Endothelial cell (in vitro differentiated cells): ENCODE measurements around the gene SH3GLB2. TPM values are rescaled to one million over a fixed set of nuclear protein-coding genes. Genes with fewer than 3 reads are reported as not detected.

Experiments used
- DNase-seq: peaks from one replicate; pipeline ENCODE4 v3.0.0; 2021; ENCODE audit warnings: low spot score
- H3K27ac Mint-ChIP-seq: one replicate; pipeline ENCODE4 v1.8.0; 2021; ENCODE audit warnings: mixed read lengths, inconsistent platforms; ENCODE audit not compliant: unreplicated experiment
- H3K27me3 Mint-ChIP-seq: one replicate; pipeline ENCODE4 v1.8.0; 2021; ENCODE audit warnings: mild to moderate bottlenecking, moderate library complexity, mixed read lengths, inconsistent platforms; ENCODE audit not compliant: unreplicated experiment
- H3K36me3 Mint-ChIP-seq: one replicate; pipeline ENCODE4 v1.8.0; 2021; ENCODE audit warnings: mild to moderate bottlenecking, low read depth, mixed read lengths, inconsistent platforms; ENCODE audit not compliant: unreplicated experiment
- H3K4me1 Mint-ChIP-seq: one replicate; pipeline ENCODE4 v1.8.0; 2021; ENCODE audit warnings: mild to moderate bottlenecking, mixed read lengths, inconsistent platforms; ENCODE audit not compliant: unreplicated experiment
- H3K4me3 Mint-ChIP-seq: one replicate; pipeline ENCODE4 v1.8.0; 2021; ENCODE audit warnings: mild to moderate bottlenecking, mixed read lengths, inconsistent platforms; ENCODE audit not compliant: unreplicated experiment
- H3K9me3 Mint-ChIP-seq: one replicate; pipeline ENCODE4 v1.8.0; 2021; ENCODE audit warnings: mixed read lengths, inconsistent platforms; ENCODE audit not compliant: unreplicated experiment
- total RNA-seq: library from RNA; stranded (reverse); fragmentation: NEBNext Ultra II Directional; extraction: Animal tissue kit (Norgen Biotek cat#: 25700); gene quantifications from one replicate; pipeline ENCODE4 v1.2.1, GENCODE V29; 2021; ENCODE audit not compliant: unreplicated experiment
- TF ChIP-seq, protein P1 (sequence below): fragments of 200-600 bp; sonication (generic); IDR thresholded peaks from one replicate; pipeline ENCODE4 v1.5.0; 2021; ENCODE audit warnings: antibody characterized with exemption; ENCODE audit not compliant: unreplicated experiment

Gene SH3GLB2
- total RNA-seq, 1 donor from 2014 or later: 94.3 TPM

DNA sequence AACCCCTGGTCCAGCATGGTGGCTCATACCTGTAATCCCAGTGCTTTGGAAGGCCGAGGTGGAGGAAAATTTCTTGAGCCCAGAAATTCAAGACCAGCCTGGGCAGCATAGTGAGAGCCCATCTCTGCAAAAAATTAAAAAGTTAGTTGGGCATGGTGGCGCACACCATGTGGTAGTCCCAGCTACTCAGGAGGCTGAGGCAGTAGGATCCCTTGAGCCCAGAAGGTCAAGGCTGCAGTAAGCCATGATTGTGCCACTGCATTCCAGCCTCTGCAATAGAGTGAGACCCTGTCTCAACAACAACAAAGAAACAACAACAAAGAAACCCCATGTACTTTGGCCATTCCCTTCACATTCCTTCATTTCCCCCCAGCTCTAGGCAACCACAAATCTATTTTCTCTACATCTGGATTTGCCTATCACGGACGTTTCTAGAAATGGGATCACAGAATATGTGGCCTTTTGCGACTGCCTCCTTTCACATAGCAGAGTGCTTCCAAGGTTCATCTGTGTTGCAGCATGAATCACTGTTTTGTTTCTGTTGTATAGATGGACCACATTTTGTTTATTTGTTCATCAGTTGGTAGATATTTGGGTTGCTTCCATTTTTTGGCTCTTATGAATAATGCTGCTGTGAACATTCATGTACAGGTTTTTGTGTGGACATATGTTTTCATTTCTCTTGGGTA lies 26.2 kb upstream of the SH3GLB2 start:
- H3K36me3 Mint-ChIP-seq: peaks cover 9% of the 10 kb centered on the region
- no peaks in the 10 kb centered on the region for H3K9me3 Mint-ChIP-seq

DNA sequence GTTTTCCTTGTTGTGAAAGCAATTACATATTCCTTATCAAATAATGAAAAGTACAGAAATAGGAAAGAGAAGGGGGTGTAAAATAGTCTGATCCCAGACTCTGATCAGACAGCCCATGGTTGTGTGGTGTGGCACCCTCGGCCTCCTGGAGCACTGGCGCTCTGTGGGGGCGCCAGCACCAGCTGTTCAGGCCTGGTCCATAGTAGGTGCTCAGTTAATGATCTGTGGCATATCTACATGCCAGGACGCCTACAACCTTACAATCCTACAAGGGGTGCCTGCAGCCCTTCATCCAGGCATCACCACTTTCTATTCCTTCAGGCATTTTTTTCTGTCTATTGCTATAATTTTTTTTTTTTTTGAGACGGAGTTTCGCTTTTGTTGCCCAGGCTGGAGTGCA lies 24.9 kb upstream of the SH3GLB2 start:
- peaks cover 9% of the 10 kb centered on the region for H3K36me3 Mint-ChIP-seq
- no peak for DNase-seq
- H3K4me1 Mint-ChIP-seq: no peaks in the 10 kb centered on the region
- H3K27me3 Mint-ChIP-seq: no peaks in the 10 kb centered on the region
- H3K4me3 Mint-ChIP-seq: no peak overlapping the region
- TF ChIP-seq, protein P1, sequence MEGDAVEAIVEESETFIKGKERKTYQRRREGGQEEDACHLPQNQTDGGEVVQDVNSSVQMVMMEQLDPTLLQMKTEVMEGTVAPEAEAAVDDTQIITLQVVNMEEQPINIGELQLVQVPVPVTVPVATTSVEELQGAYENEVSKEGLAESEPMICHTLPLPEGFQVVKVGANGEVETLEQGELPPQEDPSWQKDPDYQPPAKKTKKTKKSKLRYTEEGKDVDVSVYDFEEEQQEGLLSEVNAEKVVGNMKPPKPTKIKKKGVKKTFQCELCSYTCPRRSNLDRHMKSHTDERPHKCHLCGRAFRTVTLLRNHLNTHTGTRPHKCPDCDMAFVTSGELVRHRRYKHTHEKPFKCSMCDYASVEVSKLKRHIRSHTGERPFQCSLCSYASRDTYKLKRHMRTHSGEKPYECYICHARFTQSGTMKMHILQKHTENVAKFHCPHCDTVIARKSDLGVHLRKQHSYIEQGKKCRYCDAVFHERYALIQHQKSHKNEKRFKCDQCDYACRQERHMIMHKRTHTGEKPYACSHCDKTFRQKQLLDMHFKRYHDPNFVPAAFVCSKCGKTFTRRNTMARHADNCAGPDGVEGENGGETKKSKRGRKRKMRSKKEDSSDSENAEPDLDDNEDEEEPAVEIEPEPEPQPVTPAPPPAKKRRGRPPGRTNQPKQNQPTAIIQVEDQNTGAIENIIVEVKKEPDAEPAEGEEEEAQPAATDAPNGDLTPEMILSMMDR: no peak
- no peak overlapping the region for H3K27ac Mint-ChIP-seq
- no peaks in the 10 kb centered on the region for H3K9me3 Mint-ChIP-seq

More for the DNA sequence above, 26.2 kb upstream of the SH3GLB2 start:
- H3K27ac Mint-ChIP-seq: no peak overlapping the region
- DNase-seq: no peak
- TF ChIP-seq, protein P1: no peak
- peak overlapping the region; percentile 22 for H3K4me3 Mint-ChIP-seq
- no peaks in the 10 kb centered on the region for H3K4me1 Mint-ChIP-seq
- H3K27me3 Mint-ChIP-seq: no peaks in the 10 kb centered on the region

DNA sequence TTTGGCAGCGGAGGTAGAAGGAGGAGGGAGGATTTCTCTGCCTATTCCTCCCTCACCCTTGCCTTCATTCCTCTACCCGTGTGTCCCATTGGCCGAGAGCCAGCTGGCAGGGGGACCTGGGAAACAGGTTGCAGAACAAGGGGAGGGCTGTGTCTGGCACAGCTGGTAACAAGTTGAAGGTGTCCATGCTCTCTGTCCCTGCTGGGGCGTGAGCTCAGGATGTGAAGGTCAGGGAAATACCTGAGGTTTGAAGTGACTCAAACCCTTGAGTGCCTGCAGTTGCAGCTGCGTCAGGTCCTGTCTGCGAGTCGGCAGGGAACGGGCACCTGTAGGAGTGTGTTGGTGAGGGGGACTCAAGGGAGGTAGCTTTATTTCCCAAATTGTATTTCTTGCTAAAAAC lies 24.5 kb upstream of the SH3GLB2 start:
- no peak for DNase-seq
- Mint-ChIP-seq H3K36me3 (peaks cover 6% of the 10 kb centered on the region), H3K27me3 (no peaks in the 10 kb centered on the region), H3K4me1 (no peaks in the 10 kb centered on the region), H3K9me3 (no peaks in the 10 kb centered on the region), H3K4me3 (no peak overlapping the region), H3K27ac (no peak overlapping the region)
- TF ChIP-seq, protein P1: no peak

DNA sequence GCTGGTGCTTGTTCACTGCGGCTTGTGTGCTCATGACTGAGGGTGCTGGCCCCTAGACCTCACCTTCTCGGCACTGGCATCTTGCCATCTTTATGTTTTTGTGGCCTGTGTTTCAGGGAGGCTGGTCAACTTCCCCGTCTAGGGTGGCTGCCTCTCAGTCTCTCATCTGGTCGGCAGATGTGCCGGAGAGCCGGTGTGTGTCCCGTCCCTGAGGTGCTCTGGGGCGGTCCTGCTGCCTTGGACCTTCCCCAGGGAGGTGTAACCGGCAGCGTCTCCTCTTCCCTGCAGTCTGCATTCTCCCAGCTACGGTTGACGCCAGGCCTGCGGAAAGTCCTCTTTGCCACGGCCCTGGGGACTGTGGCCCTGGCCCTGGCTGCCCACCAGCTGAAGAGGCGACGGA lies 13.9 kb upstream of the SH3GLB2 start:
- Mint-ChIP-seq H3K36me3 (peaks cover 7% of the 10 kb centered on the region), H3K4me3 (no peak overlapping the region), H3K4me1 (peaks cover 12% of the 10 kb centered on the region), H3K27ac (no peak overlapping the region), H3K27me3 (peaks cover 1% of the 10 kb centered on the region), H3K9me3 (no peaks in the 10 kb centered on the region)
- DNase-seq: no peak
- TF ChIP-seq, protein P1: no peak

DNA sequence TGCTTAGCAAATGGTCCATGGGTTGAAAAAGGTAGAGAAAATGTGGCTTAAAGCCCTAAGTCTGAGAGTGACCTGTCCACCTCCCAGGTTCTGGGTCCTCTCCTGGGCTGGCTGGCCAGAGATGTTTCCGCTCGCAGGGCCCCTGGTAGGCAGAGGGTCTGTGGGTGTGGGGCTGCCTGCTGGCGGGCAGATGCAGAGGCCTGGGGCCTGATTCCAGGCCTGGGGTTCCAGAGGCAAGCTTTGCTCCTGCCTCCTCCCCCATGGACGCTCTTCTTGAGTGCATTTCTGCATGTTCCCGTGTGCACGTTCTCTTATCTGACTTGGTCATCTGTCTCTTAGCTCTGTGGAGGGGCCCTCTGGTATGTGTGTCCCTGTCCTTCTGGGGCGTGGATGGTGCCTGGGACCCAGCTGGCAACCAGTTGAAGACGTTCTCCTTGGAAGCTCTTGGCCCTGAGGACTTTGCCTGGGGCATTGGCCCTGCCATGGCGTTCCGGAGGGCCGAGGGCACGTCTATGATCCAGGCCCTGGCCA lies 12.0 kb upstream of the SH3GLB2 start:
- Mint-ChIP-seq H3K27me3 (peaks cover 1% of the 10 kb centered on the region), H3K36me3 (peaks cover 7% of the 10 kb centered on the region), H3K9me3 (no peaks in the 10 kb centered on the region), H3K27ac (peak overlapping the region; percentile 52), H3K4me1 (peaks cover 22% of the 10 kb centered on the region), H3K4me3 (no peak overlapping the region)
- TF ChIP-seq, protein P1: no peak
- no peak for DNase-seq
